Adipocyte (in vitro differentiated cells): ENCODE measurements around the gene POSTN.
"Not testable (repeated sequence)": the region's sequence is repeated elsewhere in the genome, so short reads cannot be mapped to it uniquely, and the experiment has no call there.

ENCODE experiments used
- DNase-seq: peaks from one replicate; pipeline ENCODE4 v3.0.0-alpha.2; 2015; ENCODE audit warnings: low read depth
- H3K27me3 ChIP-seq: replicated peaks from 2 replicates; pipeline ENCODE4 v1.7.0; 2013; ENCODE audit warnings: mild to moderate bottlenecking, low read length, moderate library complexity; ENCODE audit not compliant: control insufficient read depth, insufficient read depth
- H3K36me3 ChIP-seq: 2 replicates; pipeline ENCODE4 v1.7.0; 2013; ENCODE audit warnings: low read length, mild to moderate bottlenecking, moderate library complexity; ENCODE audit not compliant: control insufficient read depth, insufficient read depth, severe bottlenecking
- H3K4me1 ChIP-seq: 2 replicates; pipeline ENCODE4 v1.7.0; 2013; ENCODE audit warnings: mild to moderate bottlenecking, low read length, moderate library complexity; ENCODE audit not compliant: control insufficient read depth, insufficient read depth
- H3K4me3 ChIP-seq: 2 replicates; pipeline ENCODE4 v1.7.0; 2013; ENCODE audit warnings: mild to moderate bottlenecking, low read length, moderate library complexity
- H3K9ac ChIP-seq: 2 replicates; pipeline ENCODE4 v1.7.0; 2013; ENCODE audit warnings: mild to moderate bottlenecking, low read length, moderate library complexity
- H3K9me3 ChIP-seq: 2 replicates; pipeline ENCODE4 v1.7.0; 2013; ENCODE audit warnings: mild to moderate bottlenecking, low read length, moderate library complexity; ENCODE audit not compliant: control insufficient read depth

Gene POSTN

GRCh38 chr13:37595162-37595561, 3.4 kb downstream of the POSTN start:
- no peaks in the 10 kb centered on the region for H3K9me3 ChIP-seq
- no peaks in the 10 kb centered on the region for H3K27me3 ChIP-seq
- H3K4me3 ChIP-seq = no peak overlapping the region
- H3K36me3 ChIP-seq = no peaks in the 10 kb centered on the region
- peaks cover 10% of the 10 kb centered on the region for H3K4me1 ChIP-seq
- peak; percentile 57 for DNase-seq
- no peak overlapping the region for H3K9ac ChIP-seq

GRCh38 chr13:37594550-37594949, 4.0 kb downstream of the POSTN start:
- no peak overlapping the region for H3K9ac ChIP-seq
- no peak for DNase-seq
- H3K36me3 ChIP-seq = no peaks in the 10 kb centered on the region
- no peak overlapping the region for H3K4me3 ChIP-seq
- H3K27me3 ChIP-seq = no peaks in the 10 kb centered on the region
- H3K9me3 ChIP-seq = no peaks in the 10 kb centered on the region
- peaks cover 11% of the 10 kb centered on the region for H3K4me1 ChIP-seq

- not testable (repeated sequence) for H3K4me1 ChIP-seq, H3K27me3 ChIP-seq, H3K36me3 ChIP-seq, DNase-seq, H3K9me3 ChIP-seq, H3K9ac ChIP-seq, H3K4me3 ChIP-seq
These were observed 9.2 kb downstream of the POSTN start for GRCh38 chr13:37589381-37589780.

- no peaks in the 10 kb centered on the region for H3K36me3 ChIP-seq
- peaks cover 4% of the 10 kb centered on the region for H3K4me1 ChIP-seq
- no peak overlapping the region for H3K4me3 ChIP-seq
- H3K9me3 ChIP-seq = no peaks in the 10 kb centered on the region
- no peak overlapping the region for H3K9ac ChIP-seq
- H3K27me3 ChIP-seq = no peaks in the 10 kb centered on the region
- no peak for DNase-seq
These were observed 11.3 kb downstream of the POSTN start for GRCh38 chr13:37587236-37587635.

- no peak overlapping the region for H3K9ac ChIP-seq
- no peak overlapping the region for H3K4me3 ChIP-seq
- DNase-seq = no peak
- H3K9me3 ChIP-seq = no peaks in the 10 kb centered on the region
- H3K27me3 ChIP-seq = no peaks in the 10 kb centered on the region
- H3K4me1 ChIP-seq = peaks cover 4% of the 10 kb centered on the region
- H3K36me3 ChIP-seq = no peaks in the 10 kb centered on the region
These were observed 12.4 kb downstream of the POSTN start for GRCh38 chr13:37586164-37586563.

GRCh38 chr13:37585541-37585940, 13.0 kb downstream of the POSTN start:
- Histone ChIP-seq H3K27me3 (no peaks in the 10 kb centered on the region), H3K9ac (no peak overlapping the region), H3K36me3 (no peaks in the 10 kb centered on the region), H3K4me3 (no peak overlapping the region), H3K4me1 (peaks cover 4% of the 10 kb centered on the region), H3K9me3 (no peaks in the 10 kb centered on the region)
- DNase-seq = no peak

GRCh38 chr13:37576601-37577000, 22.0 kb downstream of the POSTN start:
- Histone ChIP-seq H3K36me3 (no peaks in the 10 kb centered on the region), H3K27me3 (no peaks in the 10 kb centered on the region), H3K9me3 (no peaks in the 10 kb centered on the region), H3K4me1 (peaks cover 5% of the 10 kb centered on the region), H3K4me3 (no peak overlapping the region), H3K9ac (no peak overlapping the region)
- no peak for DNase-seq

GRCh38 chr13:37565425-37565824, 33.1 kb downstream of the POSTN start:
- no peak overlapping the region for H3K4me3 ChIP-seq
- no peaks in the 10 kb centered on the region for H3K4me1 ChIP-seq
- H3K27me3 ChIP-seq = no peaks in the 10 kb centered on the region
- DNase-seq = no peak
- no peak overlapping the region for H3K9ac ChIP-seq
- no peaks in the 10 kb centered on the region for H3K36me3 ChIP-seq
- H3K9me3 ChIP-seq = no peaks in the 10 kb centered on the region

GRCh38 chr13:37561031-37561430, 37.5 kb downstream of the POSTN start:
- DNase-seq = no peak
- no peaks in the 10 kb centered on the region for H3K4me1 ChIP-seq
- peaks cover 13% of the 10 kb centered on the region for H3K9me3 ChIP-seq
- no peaks in the 10 kb centered on the region for H3K36me3 ChIP-seq
- H3K27me3 ChIP-seq = no peaks in the 10 kb centered on the region
- H3K4me3 ChIP-seq = no peak overlapping the region
- no peak overlapping the region for H3K9ac ChIP-seq

GRCh38 chr13:37560526-37560925, 38.0 kb downstream of the POSTN start:
- no peak overlapping the region for H3K9ac ChIP-seq
- H3K4me3 ChIP-seq = no peak overlapping the region
- H3K4me1 ChIP-seq = no peaks in the 10 kb centered on the region
- no peak for DNase-seq
- H3K27me3 ChIP-seq = no peaks in the 10 kb centered on the region
- H3K9me3 ChIP-seq = peaks cover 13% of the 10 kb centered on the region
- H3K36me3 ChIP-seq = no peaks in the 10 kb centered on the region

GRCh38 chr13:37558766-37559165, 39.8 kb downstream of the POSTN start:
- not testable (repeated sequence) for H3K9ac ChIP-seq, H3K4me3 ChIP-seq, DNase-seq, H3K4me1 ChIP-seq, H3K36me3 ChIP-seq, H3K27me3 ChIP-seq
- H3K9me3 ChIP-seq = peaks cover 13% of the 10 kb centered on the region

GRCh38 chr13:37546087-37546486, 52.5 kb downstream of the POSTN start:
- Histone ChIP-seq H3K36me3 (no peaks in the 10 kb centered on the region), H3K9ac (no peak overlapping the region), H3K4me1 (peaks cover 3% of the 10 kb centered on the region), H3K27me3 (no peaks in the 10 kb centered on the region), H3K4me3 (no peak overlapping the region), H3K9me3 (peaks cover 18% of the 10 kb centered on the region)
- no peak for DNase-seq
